GM12801 (cell line): ENCODE data around the gene IPO11.

Experiments
- CTCF ChIP-seq: IDR thresholded peaks from one replicate; pipeline ENCODE4 v1.5.1; 2011; ENCODE audit warnings: control low read depth; ENCODE audit not compliant: insufficient read length; ENCODE audit errors: extremely low read depth

Gene IPO11

GRCh38 chr5:62483556-62483955 is 71.0 kb downstream of the IPO11 start:
- no peak for TF ChIP-seq CTCF

DNA sequence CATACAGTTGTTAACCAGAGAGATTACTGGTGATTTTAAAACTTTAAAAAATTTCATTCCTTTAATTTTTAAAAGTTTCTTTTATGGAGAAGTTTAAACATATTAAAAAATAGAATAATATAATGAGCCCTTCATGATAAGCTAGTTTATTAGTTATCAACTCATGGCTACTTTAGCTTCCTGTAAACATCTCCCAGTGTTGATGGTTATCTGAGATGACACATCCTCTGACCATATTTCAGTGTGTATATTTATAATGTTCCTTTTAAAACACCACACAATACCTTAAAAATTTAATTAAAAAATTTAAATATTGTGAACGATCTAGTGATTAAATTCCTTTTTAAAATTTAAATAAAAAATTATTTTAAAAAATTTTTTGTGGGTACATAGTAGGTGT is 74.1 kb downstream of the IPO11 start:
- TF ChIP-seq CTCF, result no peak

GRCh38 chr5:62488531-62488930 is 76.0 kb downstream of the IPO11 start:
- no peak for TF ChIP-seq CTCF

GRCh38 chr5:62489471-62489870 is 76.9 kb downstream of the IPO11 start:
- TF ChIP-seq CTCF, result no peak

DNA sequence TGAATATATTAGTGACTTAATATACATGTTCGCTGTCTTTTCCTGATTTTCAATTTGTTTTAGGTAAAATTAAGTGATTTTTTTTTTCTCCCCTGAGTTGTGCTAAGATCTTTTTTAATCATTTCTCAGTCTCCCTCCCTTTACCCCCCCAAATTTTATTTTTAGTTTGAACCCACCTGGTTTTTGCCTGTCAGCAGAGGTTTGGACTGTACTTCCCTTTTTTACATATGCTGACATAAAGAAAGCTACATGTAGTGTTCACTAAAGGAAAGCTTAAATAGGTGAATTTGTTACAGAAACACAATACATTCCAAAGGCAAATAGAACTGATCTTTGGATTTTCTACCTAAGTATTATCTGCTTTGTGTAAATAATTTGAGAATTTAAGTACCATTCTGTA is 82.2 kb downstream of the IPO11 start:
- no peak for TF ChIP-seq CTCF

GRCh38 chr5:62496876-62497275 is 84.3 kb downstream of the IPO11 start:
- TF ChIP-seq CTCF, result no peak

- no peak for TF ChIP-seq CTCF
Measured at GRCh38 chr5:62498961-62499360, 86.4 kb downstream of the IPO11 start.

- no peak for TF ChIP-seq CTCF
Measured at GRCh38 chr5:62499756-62500155, 87.2 kb downstream of the IPO11 start.
